ENCODE results near the gene LARGE1. TPM values are rescaled to one million over a fixed set of nuclear protein-coding genes. Genes with fewer than 3 reads are reported as not detected.

Gene LARGE1
- total RNA-seq, 2 donors from 2014 or later, result 29.5 to 42.1 TPM

GRCh38 chr22:33605221-33605620 lies 315.1 kb downstream of the LARGE1 start:
- no peaks in the 10 kb centered on the region for H3K27me3 ChIP-seq (replicated peaks; ENCODE audit: insufficient read depth)
- no peaks in the 10 kb centered on the region for H3K36me3 ChIP-seq
- no peaks in the 10 kb centered on the region for H3K4me1 ChIP-seq (ENCODE audit: control insufficient read depth in 1 of 2, low read depth in 2 of 2)
- no peak overlapping the region for H3K27ac ChIP-seq
- no peak overlapping the region for H3K4me3 ChIP-seq
- no peaks in the 10 kb centered on the region for H3K9me3 ChIP-seq
- no peak for TF ChIP-seq CTCF (IDR thresholded peaks at IDR 0.05)
- DNase-seq (ENCODE audit: low spot score), result no peak
- no peak for ATAC-seq (ENCODE audit: insufficient number of reproducible peaks, low FRiP score, low read depth)

- DNase-seq (ENCODE audit: low spot score) (no peak), ATAC-seq (ENCODE audit: insufficient number of reproducible peaks, low FRiP score, low read depth) (no peak)
- Histone ChIP-seq H3K27ac (no peak overlapping the region), H3K36me3 (no peaks in the 10 kb centered on the region), H3K4me1 (ENCODE audit: control insufficient read depth in 1 of 2, low read depth in 2 of 2) (no peaks in the 10 kb centered on the region), H3K27me3 (replicated peaks; ENCODE audit: insufficient read depth) (no peaks in the 10 kb centered on the region), H3K9me3 (no peaks in the 10 kb centered on the region), H3K4me3 (no peak overlapping the region)
- no peak for TF ChIP-seq CTCF (IDR thresholded peaks at IDR 0.05)
These were observed 319.2 kb downstream of the LARGE1 start for GRCh38 chr22:33601062-33601461.

- no peak overlapping the region for H3K27ac ChIP-seq
- ATAC-seq (ENCODE audit: insufficient number of reproducible peaks, low FRiP score, low read depth) (no peak), DNase-seq (ENCODE audit: low spot score) (no peak)
- TF ChIP-seq CTCF (IDR thresholded peaks at IDR 0.05), result no peak
- H3K36me3 ChIP-seq, result no peaks in the 10 kb centered on the region
- no peaks in the 10 kb centered on the region for H3K27me3 ChIP-seq (replicated peaks; ENCODE audit: insufficient read depth)
- no peak overlapping the region for H3K4me3 ChIP-seq
- no peaks in the 10 kb centered on the region for H3K4me1 ChIP-seq (ENCODE audit: control insufficient read depth in 1 of 2, low read depth in 2 of 2)
- no peaks in the 10 kb centered on the region for H3K9me3 ChIP-seq
These were observed 319.7 kb downstream of the LARGE1 start for GRCh38 chr22:33600595-33600994.

GRCh38 chr22:33600113-33600512 lies 320.2 kb downstream of the LARGE1 start:
- DNase-seq (ENCODE audit: low spot score) (no peak), ATAC-seq (ENCODE audit: insufficient number of reproducible peaks, low FRiP score, low read depth) (no peak)
- H3K27me3 ChIP-seq (replicated peaks; ENCODE audit: insufficient read depth), result no peaks in the 10 kb centered on the region
- no peaks in the 10 kb centered on the region for H3K36me3 ChIP-seq
- TF ChIP-seq CTCF (IDR thresholded peaks at IDR 0.05), result no peak
- H3K4me3 ChIP-seq, result no peak overlapping the region
- H3K9me3 ChIP-seq, result no peaks in the 10 kb centered on the region
- no peak overlapping the region for H3K27ac ChIP-seq
- no peaks in the 10 kb centered on the region for H3K4me1 ChIP-seq (ENCODE audit: control insufficient read depth in 1 of 2, low read depth in 2 of 2)

- Histone ChIP-seq H3K4me1 (ENCODE audit: control insufficient read depth in 1 of 2, low read depth in 2 of 2) (no peaks in the 10 kb centered on the region), H3K36me3 (no peaks in the 10 kb centered on the region), H3K4me3 (no peak overlapping the region), H3K9me3 (no peaks in the 10 kb centered on the region), H3K27ac (no peak overlapping the region), H3K27me3 (replicated peaks; ENCODE audit: insufficient read depth) (no peaks in the 10 kb centered on the region)
- no peak for TF ChIP-seq CTCF (IDR thresholded peaks at IDR 0.05)
- no peak for DNase-seq (ENCODE audit: low spot score)
- ATAC-seq (ENCODE audit: insufficient number of reproducible peaks, low FRiP score, low read depth), result no peak
These were observed 320.7 kb downstream of the LARGE1 start for GRCh38 chr22:33599596-33599995.
